GM12891 (cell line): ENCODE measurements around the gene EPG5.
"Not testable (repeated sequence)": the region's sequence is repeated elsewhere in the genome, so short reads cannot be mapped to it uniquely, and the experiment has no call there.

Source experiments
- DNase-seq: peaks from one replicate; pipeline ENCODE4 v3.0.0; 2011; ENCODE audit warnings: low spot score; ENCODE audit not compliant: insufficient read length
- FAIRE-seq: peaks from 2 replicates; lab custom pipeline; 2011; peaks lifted over from hg19 to GRCh38; lab: Jason Lieb, UNC
- PAX5 ChIP-seq: IDR thresholded peaks from 2 replicates; pipeline ENCODE4 v1.6.1; 2011; ENCODE audit warnings: low read length, moderate library complexity, mild to moderate bottlenecking; ENCODE audit not compliant: insufficient read depth, severe bottlenecking
- POLR2A ChIP-seq: IDR thresholded peaks from 2 replicates; pipeline ENCODE4 v1.6.1; 2011; ENCODE audit warnings: low read depth, low read length, control low read depth
- POLR2AphosphoS5 ChIP-seq: IDR thresholded peaks from 2 replicates; pipeline ENCODE4 v1.6.1; 2011; ENCODE audit warnings: low read depth, low read length, control low read depth
- POU2F2 ChIP-seq: IDR thresholded peaks from 2 replicates; pipeline ENCODE4 v1.6.1; 2011; ENCODE audit warnings: low read depth, mild to moderate bottlenecking, control low read depth, low read length, moderate library complexity
- SPI1 ChIP-seq: IDR thresholded peaks from 2 replicates; pipeline ENCODE4 v1.6.1; 2011; ENCODE audit warnings: low read depth, low read length, control low read depth
- TAF1 ChIP-seq: IDR thresholded peaks from 2 replicates; pipeline ENCODE4 v1.6.1; 2011; ENCODE audit warnings: low read depth, low read length, control low read depth

EPG5 gene

GRCh38 chr18:45820106-45820745 is 146.9 kb downstream of the EPG5 start:
- DNase-seq (no peak), FAIRE-seq (no peak)
- TF ChIP-seq POLR2A: no peak
- no peak for TF ChIP-seq POLR2AphosphoS5
- TF ChIP-seq TAF1: no peak
- no peak for TF ChIP-seq PAX5
- TF ChIP-seq POU2F2: no peak
- TF ChIP-seq SPI1: no peak

GRCh38 chr18:45818765-45819164 is 148.4 kb downstream of the EPG5 start:
- FAIRE-seq, DNase-seq: not testable (repeated sequence)

- no peak for DNase-seq
- FAIRE-seq: no peak
- no peak for TF ChIP-seq PAX5
- no peak for TF ChIP-seq TAF1
- TF ChIP-seq POU2F2: no peak
Observed at GRCh38 chr18:45817543-45817942, 149.6 kb downstream of the EPG5 start.

GRCh38 chr18:45814733-45815132 is 152.4 kb downstream of the EPG5 start:
- not testable (repeated sequence) for FAIRE-seq, DNase-seq

- not testable (repeated sequence) for FAIRE-seq, DNase-seq
Observed at GRCh38 chr18:45807144-45807543, 160.0 kb downstream of the EPG5 start.

- TF ChIP-seq PAX5: no peak
- no peak for TF ChIP-seq POU2F2
- TF ChIP-seq POLR2AphosphoS5: no peak
- TF ChIP-seq SPI1: no peak
- no peak for TF ChIP-seq TAF1
- TF ChIP-seq POLR2A: no peak
- DNase-seq (no peak), FAIRE-seq (no peak)
Observed at GRCh38 chr18:45806226-45806625, 160.9 kb downstream of the EPG5 start.

- FAIRE-seq: no peak
- no peak for DNase-seq
- TF ChIP-seq TAF1: no peak
- TF ChIP-seq POLR2AphosphoS5: no peak
- TF ChIP-seq POU2F2: no peak
- TF ChIP-seq PAX5: no peak
Observed at GRCh38 chr18:45805551-45805950, 161.6 kb downstream of the EPG5 start.

GRCh38 chr18:45802814-45803492 is 164.2 kb downstream of the EPG5 start:
- DNase-seq: no peak

GRCh38 chr18:45801416-45802004 is 165.6 kb downstream of the EPG5 start:
- FAIRE-seq: no peak

More at GRCh38 chr18:45802814-45803492, 164.2 kb downstream of the EPG5 start:
- no peak for TF ChIP-seq SPI1
- no peak for TF ChIP-seq POU2F2
- TF ChIP-seq POLR2A: no peak
- no peak for TF ChIP-seq TAF1
- no peak for TF ChIP-seq POLR2AphosphoS5
- TF ChIP-seq PAX5: no peak
- no peak for FAIRE-seq

More at GRCh38 chr18:45801416-45802004, 165.6 kb downstream of the EPG5 start:
- TF ChIP-seq SPI1: no peak
- no peak for TF ChIP-seq TAF1
- no peak for TF ChIP-seq PAX5
- no peak for TF ChIP-seq POLR2A
- no peak for TF ChIP-seq POU2F2
- no peak for TF ChIP-seq POLR2AphosphoS5
- no peak for DNase-seq
